ENCODE data around the gene MYO3B. TPM values are rescaled to one million over a fixed set of nuclear protein-coding genes. Genes with fewer than 3 reads are reported as not detected.

The MYO3B gene
- total and polyA plus RNA-seq, 2 of the 8 experiments (the other 6 are each of a cell fraction or from before 2014, with no cell fraction given): 0.17 to 0.19 TPM

GRCh38 chr2:170411660-170412059 is 233.7 kb downstream of the MYO3B start:
- FAIRE-seq: no peak
- no peaks in the 10 kb centered on the region for H4K20me1 ChIP-seq (replicated peaks in 1 of 2; ENCODE audit: control insufficient read depth in 1 of 2, insufficient read depth in 2 of 2, low read length in 2 of 2)
- no peaks in the 10 kb centered on the region for H3K4me1 ChIP-seq (replicated peaks in 1 of 4; ENCODE audit: control insufficient read depth in 3 of 4, insufficient read depth in 4 of 4, low read length in 3 of 4)
- H3K36me3 ChIP-seq (ENCODE audit: control insufficient read depth in 2 of 4, insufficient read depth in 4 of 4, low read length in 3 of 4): no peaks in the 10 kb centered on the region
- H3K27ac ChIP-seq (ENCODE audit: low read depth, low read length): no peak overlapping the region
- H3K18ac ChIP-seq (ENCODE audit: extremely low read depth, low read length): no peak overlapping the region
- H3K4ac ChIP-seq (replicated peaks; ENCODE audit: insufficient read length, low read depth, low read length): no peak overlapping the region
- H4K5ac ChIP-seq (ENCODE audit: insufficient read length, low read depth, low read length): no peak overlapping the region
- no peak overlapping the region for H3K4me3 ChIP-seq (ENCODE audit: extremely low read depth in 1 of 4, insufficient read depth in 2 of 4, low read depth in 3 of 4, low read length in 4 of 4)
- H2AFZ ChIP-seq (ENCODE audit: low read length): no peak overlapping the region
- no peak overlapping the region for H4K8ac ChIP-seq (ENCODE audit: extremely low read depth, insufficient read depth, low read length)
- H3K23ac ChIP-seq (ENCODE audit: insufficient read length): no peak overlapping the region
- no peak overlapping the region for H3K9ac ChIP-seq (replicated peaks in 1 of 4; ENCODE audit: extremely low read depth in 1 of 4, low read depth in 3 of 4, low read length in 3 of 4)
- DNase-seq (ENCODE audit: low read depth in 1 of 2, low spot score in 2 of 2): no peak
- H2BK5ac ChIP-seq (ENCODE audit: low read depth, low read length): no peak overlapping the region
- no peak overlapping the region for H2AK5ac ChIP-seq (ENCODE audit: low read depth, low read length)
- no peaks in the 10 kb centered on the region for H3K79me2 ChIP-seq (ENCODE audit: control insufficient read depth in 1 of 2, insufficient read depth in 2 of 2, low read length in 2 of 2)
- H3K56ac ChIP-seq (replicated peaks; ENCODE audit: insufficient read length, low read depth, low read length): no peak overlapping the region
- no peak overlapping the region for H3K4me2 ChIP-seq (ENCODE audit: insufficient read depth in 1 of 2, low read depth in 2 of 2, low read length in 2 of 2)
- no peak overlapping the region for H3K14ac ChIP-seq (ENCODE audit: insufficient read length)
- POLR2A ChIA-PET (ENCODE audit: partially characterized antibody): no interaction called here
- no peak overlapping the region for H2BK20ac ChIP-seq (ENCODE audit: low read length)
- no peak overlapping the region for H2BK120ac ChIP-seq (replicated peaks; ENCODE audit: low read depth, low read length)
- no peak overlapping the region for H2BK15ac ChIP-seq (ENCODE audit: low read length)
- H3K79me1 ChIP-seq (ENCODE audit: low read depth, low read length): no peaks in the 10 kb centered on the region
- no peak overlapping the region for H2BK12ac ChIP-seq (ENCODE audit: low read depth, low read length)
- no peaks in the 10 kb centered on the region for H3K23me2 ChIP-seq (ENCODE audit: low read depth, low read length)
- CTCF ChIA-PET (ENCODE audit: partially characterized antibody): interaction anchor here (1.0 to 1.8 kb wide), 7 partner anchors 14 to 405 kb away, joined by 3 to 6 read pairs (median 4); partner anchors contain the start of gene GAD1
- H3K27me3 ChIP-seq (replicated peaks in 1 of 4; ENCODE audit: control insufficient read depth in 3 of 4, extremely low read depth in 1 of 4, insufficient read depth in 3 of 4, low read length in 3 of 4): no peaks in the 10 kb centered on the region
- H3K9me3 ChIP-seq (ENCODE audit: insufficient read depth in 2 of 2, low read depth in 1 of 2, low read length in 1 of 2): no peaks in the 10 kb centered on the region
- no peak overlapping the region for H4K91ac ChIP-seq (replicated peaks; ENCODE audit: insufficient read length, low read length)
- TF ChIP-seq RAD21 (IDR thresholded peaks at IDR 0.05 in 1 of 2, conservative IDR thresholded peaks at IDR 0.05 in 1 of 2; ENCODE audit: low read depth in 2 of 2, low read length in 2 of 2): 0 out of 4 replicates have a peak, but pooled peaks of 1 of the 2 experiments have one; percentile 6
